Body of pancreas (tissue), 4 donors: ENCODE data around the gene CEP95. TPM values are rescaled to one million over a fixed set of nuclear protein-coding genes. Genes with fewer than 3 reads are reported as not detected.
"Not testable (repeated sequence)": the region's sequence is repeated elsewhere in the genome, so short reads cannot be mapped to it uniquely, and the experiment has no call there.

Experiments used
- ATAC-seq: fragments of 150-250 bp; one replicate; pipeline ENCODE4 v1.9.1; 2016
- DNase-seq, 4 donors: peaks; one replicate each; pipeline ENCODE4 v3.0.0-alpha.2; 2019
- H3K27ac ChIP-seq, 4 donors: fragments of 200-600 bp; sonication (generic); 1 replicate in 3 of 4; 2 replicates in 1 of 4; pipeline versions ENCODE4 v1.5.1 to v1.6.1; 2016 to 2019; ENCODE audit warnings: mild to moderate bottlenecking in 1 of 4, mixed read lengths in 1 of 4, moderate library complexity in 1 of 4
- H3K27me3 ChIP-seq, 2 donors: fragments of 200-600 bp; sonication (generic); one replicate each; pipeline ENCODE4 v1.6.0; 2016; ENCODE audit warnings: mild to moderate bottlenecking in 1 of 2
- H3K36me3 ChIP-seq, 2 donors: fragments of 200-600 bp; sonication (generic); replicated peaks in 1 of 2; 2 replicates each; pipeline ENCODE4 v1.5.1; 2016; ENCODE audit warnings: low read depth in 2 of 2; ENCODE audit not compliant: insufficient read depth in 1 of 2
- H3K4me1 ChIP-seq: fragments of 200-600 bp; sonication (generic); one replicate; pipeline ENCODE4 v1.6.0; 2016
- H3K4me3 ChIP-seq, 2 donors: fragments of 200-600 bp; sonication (generic); 1 replicate in 1 of 2; 2 replicates in 1 of 2; pipeline ENCODE4 v1.5.1; 2016 to 2019
- H3K9me3 ChIP-seq, 3 donors: fragments of 200-600 bp; sonication (generic); 1 replicate in 2 of 3; 2 replicates in 1 of 3; pipeline ENCODE4 v1.5.1; 2016
- CTCF ChIP-seq, 7 experiments: fragments of 450-650 bp in 4 of 7; fragments of 200-600 bp in 3 of 7; sonication (generic) in 3 of 7; IDR thresholded peaks; one replicate each; pipeline ENCODE4 v1.5.1; 2016 to 2019; ENCODE audit warnings: antibody characterized with exemption in 7 of 7
- POLR2A ChIP-seq, 3 donors: fragments of 450-650 bp; IDR thresholded peaks; one replicate each; pipeline ENCODE4 v1.6.1; 2016; ENCODE audit warnings: antibody characterized with exemption in 3 of 3, mild to moderate bottlenecking in 2 of 3
- WGBS, 2 donors: methylation state at CpG; one replicate each; pipeline ENCODE4 v1.1.5; 2017; 5-methylcytosine and 5-hydroxymethylcytosine counted together
- intact Hi-C: fragments of 100-400 bp; cut with DNase I; formaldehyde crosslinking; loops from one replicate; pipeline ENCODE4 v1.15.1; 2023
- total RNA-seq, 2 donors: library from RNA; depleted of rRNA; stranded (reverse); fragments of >200 nt; gene quantifications; one replicate each; pipeline ENCODE4 v1.1.0, GENCODE V29; 2016

Gene CEP95
- total RNA-seq, 2 donors from 2014 or later, result 18.5 to 39.7 TPM

- WGBS, 2 donors, result 80 to 81% methylated on average over 8 of the region's 8 CpGs
- ATAC-seq (no peak), DNase-seq (peak in 2 of 4 donors; percentile 15 to 22)
- Histone ChIP-seq H3K27me3 (no peaks in the 10 kb centered on the region), H3K4me3 (no peak overlapping the region), H3K4me1 (no peaks in the 10 kb centered on the region), H3K27ac (no peak overlapping the region), H3K36me3 (no peaks in the 10 kb centered on the region), H3K9me3 (no peaks in the 10 kb centered on the region)
- intact Hi-C loops, result no loop called here
- no peak for TF ChIP-seq POLR2A (IDR thresholded peaks at IDR 0.05)
- no peak for TF ChIP-seq CTCF (IDR thresholded peaks at IDR 0.05)
Measured at GRCh38 chr17:64460955-64461354, 45.8 kb upstream of the CEP95 start.

GRCh38 chr17:64461788-64462187 lies 45.0 kb upstream of the CEP95 start:
- no peak for TF ChIP-seq POLR2A (IDR thresholded peaks at IDR 0.05)
- no peak for TF ChIP-seq CTCF (IDR thresholded peaks at IDR 0.05)
- no peak for DNase-seq
- H3K36me3 ChIP-seq, result no peaks in the 10 kb centered on the region
- H3K9me3 ChIP-seq, result no peaks in the 10 kb centered on the region
- H3K27me3 ChIP-seq, result no peaks in the 10 kb centered on the region
- 60 to 66% methylated on average over 6 of the region's 6 CpGs for WGBS, 2 donors
- H3K4me1 ChIP-seq, result no peaks in the 10 kb centered on the region
- no peak overlapping the region for H3K27ac ChIP-seq
- intact Hi-C loops, result no loop called here
- no peak for ATAC-seq
- H3K4me3 ChIP-seq, result no peak overlapping the region

- no peak for TF ChIP-seq CTCF (IDR thresholded peaks at IDR 0.05)
- intact Hi-C loops, result no loop called here
- Histone ChIP-seq H3K4me3 (no peak overlapping the region), H3K4me1 (no peaks in the 10 kb centered on the region), H3K27me3 (no peaks in the 10 kb centered on the region), H3K9me3 (no peaks in the 10 kb centered on the region), H3K27ac (no peak overlapping the region), H3K36me3 (no peaks in the 10 kb centered on the region)
- DNase-seq, result no peak
- no peak for ATAC-seq
- 58 to 62% methylated on average over 9 of the region's 9 CpGs for WGBS, 2 donors
Measured at GRCh38 chr17:64466019-64466735, 40.6 kb upstream of the CEP95 start.

- H3K4me1 ChIP-seq, ATAC-seq, H3K27me3 ChIP-seq, intact Hi-C loops, DNase-seq, H3K4me3 ChIP-seq, H3K27ac ChIP-seq, H3K36me3 ChIP-seq, H3K9me3 ChIP-seq: not testable (repeated sequence)
- WGBS, 2 donors, result 30 to 46% methylated on average over 1 of the region's 1 CpG
Measured at GRCh38 chr17:64466834-64467233, 39.9 kb upstream of the CEP95 start.

GRCh38 chr17:64470625-64471024 lies 36.2 kb upstream of the CEP95 start:
- Histone ChIP-seq H3K27ac (no peak overlapping the region), H3K4me1 (no peaks in the 10 kb centered on the region), H3K9me3 (no peaks in the 10 kb centered on the region), H3K27me3 (no peaks in the 10 kb centered on the region), H3K4me3 (no peak overlapping the region), H3K36me3 (no peaks in the 10 kb centered on the region)
- WGBS, 2 donors, result 64 to 79% methylated on average over 4 of the region's 4 CpGs
- ATAC-seq (no peak), DNase-seq (no peak)
- intact Hi-C loops, result no loop called here
- TF ChIP-seq CTCF (IDR thresholded peaks at IDR 0.05) (no peak), POLR2A (IDR thresholded peaks at IDR 0.05) (no peak)
